Fibroblast of the aortic adventitia (primary cell): Measurements from ENCODE around the gene DCAF17. TPM values are rescaled to one million over a fixed set of nuclear protein-coding genes. Genes with fewer than 3 reads are reported as not detected.

Experiments
- DNase-seq: peaks from one replicate; pipeline ENCODE4 v3.0.0-alpha.2; 2010; ENCODE audit warnings: low read depth
- H3K4me3 ChIP-seq: 2 replicates; pipeline ENCODE4 v1.5.1; 2011; ENCODE audit warnings: low read depth, mild to moderate bottlenecking, control low read depth, low read length, moderate library complexity
- CTCF ChIP-seq: IDR thresholded peaks from 2 replicates; pipeline ENCODE4 v1.5.1; 2011; ENCODE audit warnings: mild to moderate bottlenecking, low read length, control low read depth, inconsistent platforms; ENCODE audit not compliant: insufficient read depth
- total RNA-seq: library from RNA; depleted of rRNA; stranded (reverse); fragments of >200 nt; gene quantifications from 2 replicates; pipeline ENCODE4 v1.2.3, GENCODE V29; 2012; ENCODE audit warnings: low replicate concordance

DCAF17 gene
- total RNA-seq, result 9.0 and 34.7 TPM in 2 replicates

GRCh38 chr2:171434013-171434989, at the start of gene DCAF17:
TSS of gene DCAF17 (plus strand) at chr2:171434226. CDS start at chr2:171434578, 352 bp downstream.
- H3K4me3 ChIP-seq, result peak within 1 kb of the TSS; percentile 94
- peak; percentile 92 for DNase-seq
- no peak for TF ChIP-seq CTCF

- no peak for TF ChIP-seq CTCF
- DNase-seq, result no peak
- H3K4me3 ChIP-seq, result no peak overlapping the region
These were observed 47.4 kb upstream of the DCAF17 start for GRCh38 chr2:171386627-171387026.

- TF ChIP-seq CTCF, result no peak
- DNase-seq, result no peak
- no peak overlapping the region for H3K4me3 ChIP-seq
These were observed 47.0 kb upstream of the DCAF17 start for GRCh38 chr2:171387052-171387451.

- TF ChIP-seq CTCF, result no peak
- no peak overlapping the region for H3K4me3 ChIP-seq
- DNase-seq, result no peak
These were observed 44.7 kb upstream of the DCAF17 start for GRCh38 chr2:171389325-171389724.

- TF ChIP-seq CTCF, result no peak
- DNase-seq, result no peak
- no peak overlapping the region for H3K4me3 ChIP-seq
These were observed 44.2 kb upstream of the DCAF17 start for GRCh38 chr2:171389780-171390179.

- H3K4me3 ChIP-seq, result no peak overlapping the region
- TF ChIP-seq CTCF, result no peak
- peak; percentile 87 for DNase-seq
These were observed 43.0 kb upstream of the DCAF17 start for GRCh38 chr2:171390941-171391516.
